IPS-18c (cell line): Measurements from ENCODE around the gene WFDC12.
A peak's percentile ranks its signal among the peaks of the same experiment; 100 is the strongest.

Experiments
- H3K4me3 ChIP-seq: 2 replicates; pipeline ENCODE4 v1.7.0; 2013; ENCODE audit warnings: low read depth, mild to moderate bottlenecking, low read length, moderate library complexity; ENCODE audit not compliant: insufficient read depth
- H3K9me3 ChIP-seq: one replicate; pipeline ENCODE4 v1.6.1; 2013; ENCODE audit warnings: mild to moderate bottlenecking, low read length, moderate library complexity; ENCODE audit not compliant: control insufficient read depth, insufficient read depth

The WFDC12 gene

GRCh38 chr20:45119556-45120266, 4.6 kb downstream of the WFDC12 start:
- Histone ChIP-seq H3K4me3 (no peak overlapping the region), H3K9me3 (no peaks in the 10 kb centered on the region)

- H3K4me3 ChIP-seq: no peak overlapping the region
- H3K9me3 ChIP-seq: no peaks in the 10 kb centered on the region
These were observed 6.2 kb downstream of the WFDC12 start for GRCh38 chr20:45118028-45118427.

GRCh38 chr20:45117581-45117980, 6.7 kb downstream of the WFDC12 start:
- no peaks in the 10 kb centered on the region for H3K9me3 ChIP-seq
- no peak overlapping the region for H3K4me3 ChIP-seq

GRCh38 chr20:45115829-45116228, 8.4 kb downstream of the WFDC12 start:
- no peak overlapping the region for H3K4me3 ChIP-seq

GRCh38 chr20:45115386-45115774, 8.9 kb downstream of the WFDC12 start:
- no peaks in the 10 kb centered on the region for H3K9me3 ChIP-seq
- no peak overlapping the region; the same call in 1 of the 2 replicates for H3K4me3 ChIP-seq

More at GRCh38 chr20:45115829-45116228, 8.4 kb downstream of the WFDC12 start:
- no peaks in the 10 kb centered on the region for H3K9me3 ChIP-seq

- Histone ChIP-seq H3K4me3 (no peak within 1 kb of the TSS; the same call in 1 of the 2 replicates), H3K9me3 (no peaks in the 10 kb centered on the region)
These were observed 9.5 kb downstream of the WFDC12 start, which contains the start of gene WFDC5 for GRCh38 chr20:45114465-45115385. TSS of gene WFDC5 (minus strand) at chr20:45115174. CDS start at chr20:45115083, 91 bp downstream.

GRCh38 chr20:45113865-45114264, 10.4 kb downstream of the WFDC12 start:
- H3K9me3 ChIP-seq: no peaks in the 10 kb centered on the region
- no peak overlapping the region for H3K4me3 ChIP-seq

GRCh38 chr20:45112754-45113153, 11.5 kb downstream of the WFDC12 start:
- Histone ChIP-seq H3K9me3 (no peaks in the 10 kb centered on the region), H3K4me3 (no peak overlapping the region)

- H3K9me3 ChIP-seq: no peaks in the 10 kb centered on the region
These were observed 12.3 kb downstream of the WFDC12 start for GRCh38 chr20:45111799-45112471.

GRCh38 chr20:45111285-45111684, 13.0 kb downstream of the WFDC12 start:
- H3K9me3 ChIP-seq: no peaks in the 10 kb centered on the region

More at GRCh38 chr20:45111799-45112471, 12.3 kb downstream of the WFDC12 start:
- no peak overlapping the region for H3K4me3 ChIP-seq

GRCh38 chr20:45110301-45110700, 14.0 kb downstream of the WFDC12 start:
- no peaks in the 10 kb centered on the region for H3K9me3 ChIP-seq
- no peak overlapping the region for H3K4me3 ChIP-seq

More at GRCh38 chr20:45111285-45111684, 13.0 kb downstream of the WFDC12 start:
- H3K4me3 ChIP-seq: no peak overlapping the region

- Histone ChIP-seq H3K9me3 (no peaks in the 10 kb centered on the region), H3K4me3 (no peak overlapping the region)
These were observed 14.6 kb downstream of the WFDC12 start for GRCh38 chr20:45109634-45110033.

- H3K9me3 ChIP-seq: no peaks in the 10 kb centered on the region
- H3K4me3 ChIP-seq: no peak overlapping the region
These were observed 18.9 kb downstream of the WFDC12 start for GRCh38 chr20:45105317-45105716.

- no peak overlapping the region for H3K4me3 ChIP-seq
- H3K9me3 ChIP-seq: no peaks in the 10 kb centered on the region
These were observed 19.5 kb downstream of the WFDC12 start for GRCh38 chr20:45104786-45105185.

- Histone ChIP-seq H3K4me3 (no peak overlapping the region), H3K9me3 (peaks cover 4% of the 10 kb centered on the region)
These were observed 21.2 kb downstream of the WFDC12 start for GRCh38 chr20:45103072-45103471.

- peaks cover 4% of the 10 kb centered on the region for H3K9me3 ChIP-seq
- peak overlapping the region; percentile 49 for H3K4me3 ChIP-seq
These were observed 22.9 kb downstream of the WFDC12 start for GRCh38 chr20:45101333-45101850.

GRCh38 chr20:45100563-45101245, 23.6 kb downstream of the WFDC12 start, which contains the start of gene KCNS1:
TSS of gene KCNS1 (minus strand) at chr20:45101127. CDS start at chr20:45099236, 1,891 bp downstream.
- Histone ChIP-seq H3K9me3 (peaks cover 4% of the 10 kb centered on the region), H3K4me3 (peak within 1 kb of the TSS; percentile 49)
